Fibroblast of lung (primary cell): ENCODE results near the gene CEP131.

Experiments
- CTCF ChIP-seq, 2 donors: IDR thresholded peaks in 1 of 2; conservative IDR thresholded peaks in 1 of 2; 1 replicate in 1 of 2; 2 replicates in 1 of 2; pipeline ENCODE4 v1.5.1; 2011 to 2012; ENCODE audit warnings: low read length in 2 of 2, control low read depth in 1 of 2, inconsistent platforms in 1 of 2, low read depth in 1 of 2, mild to moderate bottlenecking in 1 of 2
- EZH2 ChIP-seq: IDR thresholded peaks from 2 replicates; pipeline ENCODE4 v1.5.1; 2012; ENCODE audit warnings: low read length, control low read depth, mild to moderate bottlenecking; ENCODE audit errors: missing control alignments

- TF ChIP-seq EZH2 (no peak), CTCF (conservative IDR thresholded peaks at IDR 0.05 in 1 of 2, IDR thresholded peaks at IDR 0.05 in 1 of 2; ENCODE audit: low read depth in 1 of 2, low read length in 2 of 2) (no peak)
Measured at GRCh38 chr17:81233316-81233715, 10.6 kb upstream of the CEP131 start.
